GM18867 (cell line): ENCODE results near the gene ROBO2.

Experiments
- ATAC-seq: cut with Tn5 transposase; IDR thresholded peaks from one replicate; pipeline ENCODE4 v1.9.1; 2021; ENCODE audit warnings: mild to moderate bottlenecking, moderate library complexity; ENCODE audit not compliant: unreplicated experiment

The ROBO2 gene

GRCh38 chr3:77254967-77255831, 215.3 kb downstream of the ROBO2 start:
- ATAC-seq = peak; percentile 88

- no peak for ATAC-seq
These were observed 216.9 kb downstream of the ROBO2 start for GRCh38 chr3:77256584-77257503.

- ATAC-seq = no peak
These were observed 219.8 kb downstream of the ROBO2 start for GRCh38 chr3:77259694-77260093.

- no peak for ATAC-seq
These were observed 222.5 kb downstream of the ROBO2 start for GRCh38 chr3:77262361-77262760.

- no peak for ATAC-seq
These were observed 227.7 kb downstream of the ROBO2 start for GRCh38 chr3:77267589-77267988.

DNA sequence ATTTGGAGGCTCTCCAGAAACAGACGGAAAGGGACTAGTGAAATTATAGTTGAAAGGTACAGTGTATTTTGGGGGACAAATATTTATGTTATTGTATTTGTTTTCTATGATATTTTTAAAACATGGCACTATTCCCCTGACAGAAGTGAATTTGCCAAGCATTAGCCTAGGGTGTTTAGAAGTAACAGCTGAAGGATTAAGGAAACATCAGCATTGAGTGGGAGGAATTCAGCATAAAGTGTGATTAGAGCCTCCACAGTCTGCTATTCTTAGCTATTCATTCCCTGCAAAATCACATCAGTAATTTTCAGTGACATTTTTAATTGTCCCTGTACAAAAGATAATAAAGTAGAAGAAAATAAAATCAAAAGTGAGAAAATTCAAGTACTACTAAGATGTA, 231.4 kb downstream of the ROBO2 start:
- no peak for ATAC-seq

GRCh38 chr3:77271711-77272110, 231.8 kb downstream of the ROBO2 start:
- ATAC-seq = no peak

- ATAC-seq = no peak
These were observed 239.4 kb downstream of the ROBO2 start for GRCh38 chr3:77279276-77279675.

GRCh38 chr3:77281721-77282120, 241.8 kb downstream of the ROBO2 start:
- no peak for ATAC-seq

DNA sequence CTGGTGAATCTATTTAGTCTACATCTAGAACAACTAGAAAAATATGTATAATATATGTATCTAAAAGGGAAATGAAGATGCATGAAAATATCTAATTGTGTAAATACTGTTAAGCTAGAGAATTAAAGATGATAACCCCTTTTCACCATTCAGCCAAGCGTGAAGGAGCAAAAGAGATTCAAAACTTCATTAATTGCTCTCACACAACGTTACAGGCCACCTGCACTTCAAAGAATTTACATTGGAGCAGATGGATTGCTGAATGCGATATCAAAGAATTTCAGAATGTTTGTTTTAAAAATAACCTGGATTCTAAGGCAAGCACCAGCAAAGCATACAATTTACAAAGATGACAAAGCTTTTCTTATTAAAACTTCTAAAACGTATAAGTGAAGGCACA, 243.2 kb downstream of the ROBO2 start:
- no peak for ATAC-seq

- ATAC-seq = no peak
These were observed 248.4 kb downstream of the ROBO2 start for GRCh38 chr3:77288348-77288747.

DNA sequence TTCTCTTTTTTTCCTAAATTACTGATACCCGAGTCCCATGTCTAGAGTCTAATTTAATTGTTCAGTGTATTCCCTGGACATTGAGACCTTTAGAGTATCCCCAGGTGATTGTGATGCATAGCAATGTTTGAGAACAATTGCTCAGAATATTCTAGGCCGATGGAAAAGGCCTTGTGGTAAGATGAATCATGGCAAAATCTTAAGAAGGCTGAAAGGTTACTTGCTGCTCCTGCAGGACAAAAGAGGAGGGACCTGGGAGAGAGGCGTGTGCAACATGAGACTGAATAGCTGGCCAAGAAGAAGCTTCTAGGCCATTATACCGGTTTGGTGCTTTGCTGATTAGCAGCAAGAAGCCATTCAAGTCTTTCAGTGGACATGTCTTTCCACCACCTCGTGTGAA, 256.6 kb downstream of the ROBO2 start:
- no peak for ATAC-seq

DNA sequence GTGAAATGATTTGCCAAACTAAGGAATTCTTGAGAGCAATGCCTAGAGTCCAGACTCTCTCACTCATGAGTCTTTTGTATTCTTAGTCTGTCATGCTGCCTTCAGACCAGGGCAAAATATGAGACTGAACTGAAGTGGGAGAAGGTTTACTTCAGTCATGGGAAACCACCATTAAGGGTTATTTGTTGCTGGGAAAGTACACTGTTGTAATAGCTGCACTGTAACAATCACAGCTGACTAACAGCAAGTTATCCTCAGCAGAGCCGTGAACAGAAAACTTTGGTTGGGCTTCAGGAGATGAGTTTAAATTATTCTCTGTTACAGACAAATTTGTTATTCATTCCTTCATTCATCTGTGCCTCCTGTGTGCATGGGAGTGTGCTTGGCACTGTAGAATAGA, 258.5 kb downstream of the ROBO2 start:
- no peak for ATAC-seq

- no peak for ATAC-seq
These were observed 264.2 kb downstream of the ROBO2 start for GRCh38 chr3:77303955-77304699.

DNA sequence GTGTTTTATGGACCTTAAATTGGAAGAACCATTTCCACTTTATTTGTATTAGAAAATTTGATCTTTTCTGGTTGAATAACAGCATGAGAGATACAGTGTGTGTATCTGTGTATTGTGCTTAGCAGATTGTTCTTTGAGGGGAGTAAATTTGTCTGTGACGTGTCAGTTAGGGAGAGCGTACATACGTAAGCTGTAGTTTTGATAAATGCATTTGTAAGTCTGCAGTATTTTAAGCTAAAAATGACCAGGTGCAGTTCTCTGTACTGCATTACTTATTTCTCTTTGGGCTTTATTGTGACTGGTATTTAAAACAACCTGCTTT, 264.8 kb downstream of the ROBO2 start:
- ATAC-seq = no peak

- ATAC-seq = no peak
These were observed 269.6 kb downstream of the ROBO2 start for GRCh38 chr3:77309460-77309859.

GRCh38 chr3:77313843-77314242, 273.9 kb downstream of the ROBO2 start:
- no peak for ATAC-seq

GRCh38 chr3:77319711-77320110, 279.8 kb downstream of the ROBO2 start:
- no peak for ATAC-seq

DNA sequence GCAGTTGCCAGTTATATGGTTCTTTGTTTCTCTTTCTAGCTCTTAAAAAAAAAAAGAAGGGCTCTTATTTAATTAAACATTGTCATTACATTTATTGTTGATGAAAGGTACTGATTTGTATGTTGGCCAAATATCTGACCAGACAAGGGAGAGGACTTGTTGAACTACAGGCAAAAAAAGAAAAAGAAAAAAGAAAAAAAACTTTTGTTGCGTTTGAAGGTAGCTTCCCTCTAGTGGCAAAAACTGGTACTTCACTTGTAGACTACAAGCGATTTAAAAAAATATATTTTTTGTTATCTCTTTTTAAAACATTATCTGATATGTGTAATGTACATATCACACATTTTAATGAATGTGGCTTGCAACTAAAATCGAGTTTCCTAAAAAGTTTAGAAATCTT, 280.6 kb downstream of the ROBO2 start:
- ATAC-seq = no peak

DNA sequence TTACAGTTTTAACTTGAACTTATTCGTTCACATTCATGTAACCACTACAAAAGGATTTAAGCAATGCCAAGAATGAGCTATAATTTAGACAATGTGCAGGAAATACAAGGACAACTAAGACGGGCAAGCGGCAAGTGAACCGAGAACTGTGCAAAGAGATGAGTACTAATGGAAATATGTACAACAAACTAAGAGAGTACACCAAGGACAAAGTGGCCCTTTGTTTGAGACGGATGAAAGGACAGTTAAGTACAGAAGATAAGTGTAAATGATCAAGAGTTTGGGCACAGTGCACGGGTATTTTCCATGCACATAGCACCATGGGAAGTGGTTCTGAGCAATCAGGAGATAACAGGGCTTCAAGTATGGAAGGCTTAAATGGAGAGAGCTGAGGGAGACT, 281.7 kb downstream of the ROBO2 start:
- no peak for ATAC-seq

DNA sequence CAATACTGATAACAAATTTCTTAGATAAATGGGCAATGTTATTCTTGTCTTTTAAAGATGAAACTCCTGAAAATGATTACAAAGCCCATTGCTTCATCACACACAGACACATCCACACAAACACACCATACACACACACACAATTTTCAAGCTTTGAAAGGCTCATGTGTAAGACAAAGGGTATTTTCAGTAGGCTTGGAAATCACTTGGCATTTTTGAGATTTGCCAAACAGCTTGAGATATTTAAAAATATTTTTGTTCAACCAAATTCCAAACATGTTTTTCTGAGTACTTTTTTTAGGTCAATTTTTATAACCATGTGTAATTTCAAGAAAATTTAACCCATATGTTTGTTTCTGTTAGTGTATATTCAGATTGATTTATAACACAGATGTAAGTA, 283.7 kb downstream of the ROBO2 start:
- no peak for ATAC-seq
